Right lobe of liver (tissue), 6 donors: ENCODE measurements around the gene CDX1. TPM values are rescaled to one million over a fixed set of nuclear protein-coding genes. Genes with fewer than 3 reads are reported as not detected.

ENCODE experiments used
- ATAC-seq, 4 donors: fragments of 200-7000 bp; cut with Tn5 transposase; one replicate each; pipeline ENCODE4 v1.9.1; 2020; ENCODE audit warnings: mild to moderate bottlenecking in 4 of 4, moderate library complexity in 4 of 4
- DNase-seq, 3 donors: peaks; one replicate each; pipeline ENCODE4 v3.0.0-alpha.2; 2020
- H3K27ac ChIP-seq, 3 donors: fragments of 200-600 bp; one replicate each; pipeline ENCODE4 v1.8.0; 2022
- H3K27me3 ChIP-seq, 2 donors: fragments of 200-600 bp; one replicate each; pipeline ENCODE4 v1.8.0; 2022
- H3K36me3 ChIP-seq, 4 donors: fragments of 200-600 bp; sonication (generic) in 1 of 4; one replicate each; pipeline versions ENCODE4 v1.5.1 to v1.8.0; 2017 to 2022; ENCODE audit warnings: control low read depth in 1 of 4
- H3K4me1 ChIP-seq, 4 donors: fragments of 200-600 bp; sonication (generic) in 1 of 4; one replicate each; pipeline versions ENCODE4 v1.5.1 to v1.8.0; 2017 to 2022; ENCODE audit warnings: control low read depth in 1 of 4
- H3K4me3 ChIP-seq, 3 donors: fragments of 200-600 bp; one replicate each; pipeline ENCODE4 v1.8.0; 2022
- H3K9me3 ChIP-seq, 4 donors: fragments of 200-600 bp; sonication (generic) in 1 of 4; one replicate each; pipeline versions ENCODE4 v1.5.1 to v1.8.0; 2017 to 2022; ENCODE audit warnings: control low read depth in 1 of 4
- POLR2A ChIP-seq: fragments of 450-650 bp; IDR thresholded peaks from one replicate; pipeline ENCODE4 v1.6.1; 2017; ENCODE audit warnings: antibody characterized with exemption, mild to moderate bottlenecking
- WGBS: methylation state at CpG from one replicate; pipeline ENCODE4 v1.1.6; 2018; ENCODE audit warnings: low coverage, low lambda C conversion rate; ENCODE audit not compliant: insufficient coverage; ENCODE audit errors: missing lambda C conversion rate; 5-methylcytosine and 5-hydroxymethylcytosine counted together
- intact Hi-C, 2 donors: fragments of 100-400 bp; cut with DNase I; formaldehyde crosslinking; loops; one replicate each; pipeline versions ENCODE4 v1.11.2 to v1.14.1; 2022
- total RNA-seq, 6 experiments: library from RNA; depleted of rRNA in 2 of 6; stranded (reverse); fragments of >200 nt in 2 of 6; fragmentation: NEBNext Ultra II Directional in 3 of 6; extraction: Animal tissue kit (Norgen Biotek cat#: 25700) in 3 of 6; gene quantifications; one replicate each; pipeline versions ENCODE4 v1.1.0 to v1.2.4, GENCODE V29; 2016 to 2023
- TF ChIP-seq, protein P1 (sequence below), 4 donors: fragments of 200-600 bp in 3 of 4; fragments of 450-650 bp in 1 of 4; IDR thresholded peaks; one replicate each; pipeline versions ENCODE4 v1.5.1 to v1.8.0; 2016 to 2022; ENCODE audit warnings: antibody characterized with exemption in 4 of 4, mild to moderate bottlenecking in 2 of 4
- donor health status: DM: no; HTN: yes; CAD: no.
- donor health status: DM: no; HTN: no; CAD: no.
- donor health status: DM: no; HTN: no; CAD: no.
- donor health status: DM: no; HTN: yes; CAD: no.
- donor health status: DM: no; HTN: yes; CAD: no.

The CDX1 gene
- total RNA-seq, 6 experiments from 2014 or later, result not detected

DNA sequence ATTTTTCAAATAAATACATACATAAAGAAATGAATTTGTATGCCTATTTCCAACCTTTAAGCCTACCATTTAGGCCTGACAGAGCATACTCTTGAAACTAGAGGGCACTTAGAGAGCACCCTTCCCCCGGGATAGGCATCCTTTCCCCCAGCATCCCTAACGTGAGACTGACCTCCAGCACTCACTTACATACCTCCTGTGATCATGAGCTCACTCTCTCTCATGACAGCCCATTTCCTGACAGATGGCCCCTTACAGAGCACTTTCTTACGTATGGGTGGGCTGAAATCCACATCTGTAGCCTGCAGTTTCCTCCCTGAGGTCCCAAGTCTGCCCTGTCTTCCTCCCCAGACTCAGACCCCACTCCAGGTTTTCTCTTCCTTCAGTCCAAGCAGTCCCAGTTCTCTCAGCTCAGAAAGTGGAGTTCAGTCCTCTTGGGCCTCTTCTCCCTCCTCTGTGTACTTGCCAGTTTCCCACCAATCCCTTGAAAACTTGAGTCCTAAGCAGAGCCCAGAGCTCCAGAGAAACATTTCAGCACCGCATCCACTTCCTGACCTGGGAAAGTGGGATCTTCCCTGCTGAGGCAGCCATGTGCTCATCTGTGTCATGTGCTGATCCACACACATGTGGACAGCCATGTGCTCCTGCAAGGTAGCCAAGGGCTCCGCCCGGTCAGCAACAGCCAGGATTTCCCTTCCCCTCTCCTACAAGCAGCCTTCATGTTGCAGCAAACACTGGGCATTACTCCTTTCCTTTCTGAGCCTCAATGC lies 2.2 kb upstream of the CDX1 start:
- Histone ChIP-seq H3K36me3 (no peaks in the 10 kb centered on the region), H3K27me3 (peaks cover 0 to 7% of the 10 kb centered on the region in 2 donors), H3K4me3 (no peak overlapping the region), H3K27ac (no peak overlapping the region), H3K9me3 (no peaks in the 10 kb centered on the region), H3K4me1 (no peaks in the 10 kb centered on the region)
- DNase-seq, result no peak
- WGBS, result 67% methylated on average over 6 of the region's 6 CpGs
- intact Hi-C loops, result loop anchor here (5.0 to 10.0 kb wide), 2 partner anchors 53 to 180 kb away; no protein-coding TSS in a partner anchor
- no peak for TF ChIP-seq POLR2A
- TF ChIP-seq, protein P1, sequence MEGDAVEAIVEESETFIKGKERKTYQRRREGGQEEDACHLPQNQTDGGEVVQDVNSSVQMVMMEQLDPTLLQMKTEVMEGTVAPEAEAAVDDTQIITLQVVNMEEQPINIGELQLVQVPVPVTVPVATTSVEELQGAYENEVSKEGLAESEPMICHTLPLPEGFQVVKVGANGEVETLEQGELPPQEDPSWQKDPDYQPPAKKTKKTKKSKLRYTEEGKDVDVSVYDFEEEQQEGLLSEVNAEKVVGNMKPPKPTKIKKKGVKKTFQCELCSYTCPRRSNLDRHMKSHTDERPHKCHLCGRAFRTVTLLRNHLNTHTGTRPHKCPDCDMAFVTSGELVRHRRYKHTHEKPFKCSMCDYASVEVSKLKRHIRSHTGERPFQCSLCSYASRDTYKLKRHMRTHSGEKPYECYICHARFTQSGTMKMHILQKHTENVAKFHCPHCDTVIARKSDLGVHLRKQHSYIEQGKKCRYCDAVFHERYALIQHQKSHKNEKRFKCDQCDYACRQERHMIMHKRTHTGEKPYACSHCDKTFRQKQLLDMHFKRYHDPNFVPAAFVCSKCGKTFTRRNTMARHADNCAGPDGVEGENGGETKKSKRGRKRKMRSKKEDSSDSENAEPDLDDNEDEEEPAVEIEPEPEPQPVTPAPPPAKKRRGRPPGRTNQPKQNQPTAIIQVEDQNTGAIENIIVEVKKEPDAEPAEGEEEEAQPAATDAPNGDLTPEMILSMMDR (IDR thresholded peaks at IDR 0.05), result no peak
- no peak for ATAC-seq

DNA sequence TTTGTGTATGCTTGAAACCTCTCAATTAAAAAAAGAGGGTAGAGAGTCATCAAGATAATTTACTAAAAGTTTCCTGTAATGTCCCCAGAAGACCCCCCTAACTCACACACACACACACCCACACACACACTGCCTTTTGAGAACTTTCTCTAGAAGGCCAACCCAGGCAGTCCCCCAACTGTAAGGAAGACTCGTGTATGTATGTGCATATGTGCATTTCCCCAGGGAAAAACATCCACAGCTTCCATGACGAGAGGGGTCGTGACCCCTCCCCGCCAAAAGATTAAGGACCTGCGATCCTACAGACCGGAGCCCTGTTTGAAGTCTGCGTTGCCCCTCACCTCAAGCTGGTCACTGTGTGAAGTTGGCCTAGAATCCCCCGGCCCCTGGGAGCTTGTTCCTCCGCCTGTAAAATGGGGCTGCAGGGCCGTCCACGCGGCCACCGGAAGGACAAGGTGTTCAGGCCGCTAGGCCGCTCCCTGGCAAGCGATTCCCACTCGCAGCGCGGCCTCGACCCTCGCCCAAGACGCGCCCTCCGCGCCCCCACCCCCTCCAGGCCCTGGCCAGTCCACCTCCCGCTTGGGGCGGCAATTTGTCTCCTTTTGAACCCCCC lies 435 bp upstream of the CDX1 start:
- Histone ChIP-seq H3K9me3 (no peaks in the 10 kb centered on the region), H3K27ac (no peak overlapping the region), H3K27me3 (peaks cover 0 to 7% of the 10 kb centered on the region in 2 donors), H3K4me1 (no peaks in the 10 kb centered on the region), H3K4me3 (no peak overlapping the region), H3K36me3 (no peaks in the 10 kb centered on the region)
- TF ChIP-seq, protein P1 (IDR thresholded peaks at IDR 0.05), result no peak
- TF ChIP-seq POLR2A, result no peak
- ATAC-seq, result no peak
- no peak for DNase-seq
- 57% methylated on average over 7 of the region's 27 CpGs for WGBS
- intact Hi-C loops, result loop anchor here in 1 of 2 donors (10.0 kb wide), 1 partner anchor 179 kb away; no protein-coding TSS in a partner anchor

DNA sequence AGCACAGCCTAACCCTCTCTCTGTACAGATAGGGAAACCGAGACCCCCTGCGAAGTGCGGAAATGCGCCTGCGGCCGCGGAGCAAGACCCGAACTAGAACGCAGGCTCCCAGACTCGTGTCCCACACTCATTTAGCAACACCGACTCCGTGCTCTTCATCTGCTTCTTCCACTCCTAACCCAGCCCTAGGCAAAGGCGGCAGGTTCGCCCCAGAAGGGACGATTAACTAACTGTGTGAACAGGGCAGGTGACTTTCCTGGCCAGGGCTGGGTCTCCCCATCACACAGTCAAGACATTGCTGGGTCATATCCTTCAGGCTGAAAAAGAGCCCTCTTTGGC lies 903 bp downstream of the CDX1 start:
- Histone ChIP-seq H3K36me3 (no peaks in the 10 kb centered on the region), H3K27ac (no peak overlapping the region), H3K4me1 (no peaks in the 10 kb centered on the region), H3K27me3 (peaks cover 0 to 7% of the 10 kb centered on the region in 2 donors), H3K9me3 (no peaks in the 10 kb centered on the region), H3K4me3 (no peak overlapping the region)
- intact Hi-C loops, result loop anchor here in 1 of 2 donors (10.0 kb wide), 1 partner anchor 177 kb away; no protein-coding TSS in a partner anchor
- no peak for ATAC-seq
- WGBS, result 71% methylated on average over 5 of the region's 15 CpGs
- DNase-seq, result no peak
- no peak for TF ChIP-seq POLR2A
- TF ChIP-seq, protein P1 (IDR thresholded peaks at IDR 0.05), result no peak

- H3K9me3 ChIP-seq, result no peaks in the 10 kb centered on the region
- H3K4me3 ChIP-seq, result no peak overlapping the region
- TF ChIP-seq, protein P1 (IDR thresholded peaks at IDR 0.05), result no peak
- TF ChIP-seq POLR2A, result no peak
- intact Hi-C loops, result loop anchor here in 1 of 2 donors (10.0 kb wide), 1 partner anchor 177 kb away; no protein-coding TSS in a partner anchor
- ATAC-seq (no peak), DNase-seq (no peak)
- no peaks in the 10 kb centered on the region for H3K36me3 ChIP-seq
- peaks cover 0 to 7% of the 10 kb centered on the region in 2 donors for H3K27me3 ChIP-seq
- H3K4me1 ChIP-seq, result no peaks in the 10 kb centered on the region
- no peak overlapping the region for H3K27ac ChIP-seq
- 100% methylated on average over 2 of the region's 14 CpGs for WGBS
Measured at GRCh38 chr5:150167908-150168307, 1.3 kb downstream of the CDX1 start.
